ENCODE measurements around the gene AQP1. TPM values are rescaled to one million over a fixed set of nuclear protein-coding genes. Genes with fewer than 3 reads are reported as not detected.

AQP1 gene
- total RNA-seq, 1 experiment from 2014 or later = 0.49 TPM

GRCh38 chr7:30896036-30896435, 15.6 kb upstream of the AQP1 start:
- Histone ChIP-seq H3K27me3 (replicated peaks; ENCODE audit: insufficient read depth, low read depth, low read length, poor library complexity) (no peaks in the 10 kb centered on the region), H3K27ac (ENCODE audit: low read depth, low read length, poor library complexity, severe bottlenecking) (no peak overlapping the region), H3K36me3 (ENCODE audit: insufficient read depth, low read length, poor library complexity, severe bottlenecking) (no peaks in the 10 kb centered on the region), H3K9me3 (ENCODE audit: low read depth, low read length, poor library complexity, severe bottlenecking) (no peaks in the 10 kb centered on the region), H3K4me3 (ENCODE audit: low read depth, low read length, poor library complexity, severe bottlenecking) (no peak overlapping the region), H3K4me1 (ENCODE audit: insufficient read depth, low read length, poor library complexity, severe bottlenecking) (peaks cover 14% of the 10 kb centered on the region)
- peak; percentile 50 for DNase-seq (ENCODE audit: low spot score)
- POLR2A ChIA-PET (ENCODE audit: low non-redundant PET) = no interaction called here
- intact Hi-C loops (cut with micrococcal nuclease; ENCODE audit: unreplicated experiment) = no loop called here
- TF ChIP-seq EZH2 (IDR thresholded peaks at IDR 0.05; ENCODE audit: borderline replicate concordance, low read depth, low read length, poor library complexity, severe bottlenecking) (no peak), CTCF (conservative IDR thresholded peaks at IDR 0.05; ENCODE audit: low read depth, low read length) (no peak)
- BruUV-seq (replicated peaks) = no TSS peak
- CTCF ChIA-PET = no interaction called here

GRCh38 chr7:30896783-30897637, 14.6 kb upstream of the AQP1 start:
- H3K27me3 ChIP-seq (replicated peaks; ENCODE audit: insufficient read depth, low read depth, low read length, poor library complexity) = no peaks in the 10 kb centered on the region
- no TSS peak for BruUV-seq (replicated peaks)
- no peak overlapping the region for H3K27ac ChIP-seq (ENCODE audit: low read depth, low read length, poor library complexity, severe bottlenecking)
- H3K4me3 ChIP-seq (ENCODE audit: low read depth, low read length, poor library complexity, severe bottlenecking) = no peak overlapping the region
- intact Hi-C loops (cut with micrococcal nuclease; ENCODE audit: unreplicated experiment) = no loop called here
- CTCF ChIA-PET = no interaction called here
- no peak for DNase-seq (ENCODE audit: low spot score)
- H3K4me1 ChIP-seq (ENCODE audit: insufficient read depth, low read length, poor library complexity, severe bottlenecking) = peaks cover 14% of the 10 kb centered on the region
- H3K36me3 ChIP-seq (ENCODE audit: insufficient read depth, low read length, poor library complexity, severe bottlenecking) = no peaks in the 10 kb centered on the region
- POLR2A ChIA-PET (ENCODE audit: low non-redundant PET) = no interaction called here
- no peaks in the 10 kb centered on the region for H3K9me3 ChIP-seq (ENCODE audit: low read depth, low read length, poor library complexity, severe bottlenecking)
- TF ChIP-seq CTCF (conservative IDR thresholded peaks at IDR 0.05; ENCODE audit: low read depth, low read length) (no peak), EZH2 (IDR thresholded peaks at IDR 0.05; ENCODE audit: borderline replicate concordance, low read depth, low read length, poor library complexity, severe bottlenecking) (no peak)

- DNase-seq (ENCODE audit: low spot score) = no peak
- Histone ChIP-seq H3K27ac (ENCODE audit: low read depth, low read length, poor library complexity, severe bottlenecking) (no peak overlapping the region), H3K27me3 (replicated peaks; ENCODE audit: insufficient read depth, low read depth, low read length, poor library complexity) (no peaks in the 10 kb centered on the region), H3K36me3 (ENCODE audit: insufficient read depth, low read length, poor library complexity, severe bottlenecking) (no peaks in the 10 kb centered on the region), H3K9me3 (ENCODE audit: low read depth, low read length, poor library complexity, severe bottlenecking) (no peaks in the 10 kb centered on the region), H3K4me3 (ENCODE audit: low read depth, low read length, poor library complexity, severe bottlenecking) (no peak overlapping the region), H3K4me1 (ENCODE audit: insufficient read depth, low read length, poor library complexity, severe bottlenecking) (peaks cover 14% of the 10 kb centered on the region)
- CTCF ChIA-PET = no interaction called here
- TF ChIP-seq CTCF (conservative IDR thresholded peaks at IDR 0.05; ENCODE audit: low read depth, low read length) (no peak), EZH2 (IDR thresholded peaks at IDR 0.05; ENCODE audit: borderline replicate concordance, low read depth, low read length, poor library complexity, severe bottlenecking) (no peak)
- POLR2A ChIA-PET (ENCODE audit: low non-redundant PET) = no interaction called here
- intact Hi-C loops (cut with micrococcal nuclease; ENCODE audit: unreplicated experiment) = no loop called here
- BruUV-seq (replicated peaks) = no TSS peak
Measured at GRCh38 chr7:30897770-30898169, 13.9 kb upstream of the AQP1 start.
